DND-41 (cell line): Measurements from ENCODE around the gene RARRES1.

Experiments
- EZH2 ChIP-seq: IDR thresholded peaks from 3 replicates; pipeline ENCODE4 v1.6.1; 2012; ENCODE audit warnings: borderline replicate concordance, low read depth, mild to moderate bottlenecking, moderate library complexity, low read length, inconsistent platforms; ENCODE audit not compliant: severe bottlenecking
- TF ChIP-seq, protein P1 (sequence below): IDR thresholded peaks from 2 replicates; pipeline ENCODE4 v1.5.1; 2012; ENCODE audit warnings: borderline replicate concordance, low read length, moderate library complexity, mild to moderate bottlenecking; ENCODE audit not compliant: poor library complexity, severe bottlenecking; ENCODE audit errors: extremely low read depth

- TF ChIP-seq, protein P1, sequence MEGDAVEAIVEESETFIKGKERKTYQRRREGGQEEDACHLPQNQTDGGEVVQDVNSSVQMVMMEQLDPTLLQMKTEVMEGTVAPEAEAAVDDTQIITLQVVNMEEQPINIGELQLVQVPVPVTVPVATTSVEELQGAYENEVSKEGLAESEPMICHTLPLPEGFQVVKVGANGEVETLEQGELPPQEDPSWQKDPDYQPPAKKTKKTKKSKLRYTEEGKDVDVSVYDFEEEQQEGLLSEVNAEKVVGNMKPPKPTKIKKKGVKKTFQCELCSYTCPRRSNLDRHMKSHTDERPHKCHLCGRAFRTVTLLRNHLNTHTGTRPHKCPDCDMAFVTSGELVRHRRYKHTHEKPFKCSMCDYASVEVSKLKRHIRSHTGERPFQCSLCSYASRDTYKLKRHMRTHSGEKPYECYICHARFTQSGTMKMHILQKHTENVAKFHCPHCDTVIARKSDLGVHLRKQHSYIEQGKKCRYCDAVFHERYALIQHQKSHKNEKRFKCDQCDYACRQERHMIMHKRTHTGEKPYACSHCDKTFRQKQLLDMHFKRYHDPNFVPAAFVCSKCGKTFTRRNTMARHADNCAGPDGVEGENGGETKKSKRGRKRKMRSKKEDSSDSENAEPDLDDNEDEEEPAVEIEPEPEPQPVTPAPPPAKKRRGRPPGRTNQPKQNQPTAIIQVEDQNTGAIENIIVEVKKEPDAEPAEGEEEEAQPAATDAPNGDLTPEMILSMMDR: no peak
- TF ChIP-seq EZH2: no peak
Observed at GRCh38 chr3:158761350-158761749, 29.1 kb upstream of the RARRES1 start.
